Measurements from ENCODE around the gene STAC2.

Gene STAC2

GRCh38 chr17:39209317-39210092, 16.2 kb downstream of the STAC2 start:
- DNase-seq = peak; percentile 76

GRCh38 chr17:39208893-39209292, 16.9 kb downstream of the STAC2 start:
- peak; percentile 77 for DNase-seq

- DNase-seq = no peak
Measured at GRCh38 chr17:39208136-39208535, 17.6 kb downstream of the STAC2 start.

- DNase-seq = no peak
Measured at GRCh38 chr17:39205112-39205526, 20.6 kb downstream of the STAC2 start.

- no peak for DNase-seq
Measured at GRCh38 chr17:39204245-39204644, 21.5 kb downstream of the STAC2 start.

GRCh38 chr17:39200957-39201510, 24.7 kb downstream of the STAC2 start:
- DNase-seq = no peak

- peak; percentile 79 for DNase-seq
Measured at GRCh38 chr17:39200070-39200879, 25.5 kb downstream of the STAC2 start, which contains the start of gene RPL19. RPL19 (plus strand) TSS chr17:39200283; CDS start chr17:39200345, 62 bp downstream.

- DNase-seq = peak; percentile 91
Measured at GRCh38 chr17:39199820-39200069, 26.0 kb downstream of the STAC2 start.

GRCh38 chr17:39198186-39198566, 27.6 kb downstream of the STAC2 start:
- no peak for DNase-seq

- peak; percentile 79 for DNase-seq
Measured at GRCh38 chr17:39197380-39198185, 28.2 kb downstream of the STAC2 start, which contains the start of gene CACNB1. CACNB1 (minus strand) TSS chr17:39197669; CDS start chr17:39197495, 174 bp downstream.

- DNase-seq = peak; percentile 30
Measured at GRCh38 chr17:39196808-39197291, 28.9 kb downstream of the STAC2 start.

GRCh38 chr17:39196241-39196807, 29.4 kb downstream of the STAC2 start:
- DNase-seq = no peak

GRCh38 chr17:39195568-39196160, 30.1 kb downstream of the STAC2 start:
- no peak for DNase-seq

GRCh38 chr17:39194985-39195524, 30.7 kb downstream of the STAC2 start:
- DNase-seq = no peak

- DNase-seq = no peak
Measured at GRCh38 chr17:39194089-39194984, 31.4 kb downstream of the STAC2 start.

GRCh38 chr17:39193346-39193745, 32.4 kb downstream of the STAC2 start:
- no peak for DNase-seq

- no peak for DNase-seq
Measured at GRCh38 chr17:39192901-39193300, 32.8 kb downstream of the STAC2 start.

- no peak for DNase-seq
Measured at GRCh38 chr17:39191750-39192510, 33.8 kb downstream of the STAC2 start.

- DNase-seq = no peak
Measured at GRCh38 chr17:39187152-39187830, 38.5 kb downstream of the STAC2 start.

All from COR-L47 (cell line).